ENCODE data around the gene BPIFA3. TPM values are rescaled to one million over a fixed set of nuclear protein-coding genes. Genes with fewer than 3 reads are reported as not detected.

Gene BPIFA3
- total RNA-seq, 2 donors from 2014 or later = not detected

GRCh38 chr20:33191955-33192354 lies 25.2 kb upstream of the BPIFA3 start:
- H3K36me3 Mint-ChIP-seq (ENCODE audit: low read depth) = no peaks in the 10 kb centered on the region
- H3K27ac Mint-ChIP-seq = no peak overlapping the region
- H3K4me3 Mint-ChIP-seq = no peak overlapping the region
- no peak for ATAC-seq (replicated peaks)
- no peaks in the 10 kb centered on the region for H3K9me3 Mint-ChIP-seq
- no peaks in the 10 kb centered on the region for H3K4me1 Mint-ChIP-seq
- peaks cover 13% of the 10 kb centered on the region for H3K27me3 Mint-ChIP-seq

GRCh38 chr20:33192912-33193501 lies 24.1 kb upstream of the BPIFA3 start:
- H3K4me3 Mint-ChIP-seq = no peak overlapping the region
- H3K27me3 Mint-ChIP-seq = peaks cover 13% of the 10 kb centered on the region
- no peaks in the 10 kb centered on the region for H3K9me3 Mint-ChIP-seq
- no peaks in the 10 kb centered on the region for H3K4me1 Mint-ChIP-seq
- ATAC-seq (replicated peaks) = no peak
- no peak overlapping the region for H3K27ac Mint-ChIP-seq
- H3K36me3 Mint-ChIP-seq (ENCODE audit: low read depth) = no peaks in the 10 kb centered on the region

GRCh38 chr20:33199026-33199425 lies 18.1 kb upstream of the BPIFA3 start:
- Mint-ChIP-seq H3K4me3 (no peak overlapping the region), H3K27ac (no peak overlapping the region), H3K36me3 (ENCODE audit: low read depth) (no peaks in the 10 kb centered on the region), H3K4me1 (no peaks in the 10 kb centered on the region), H3K9me3 (no peaks in the 10 kb centered on the region), H3K27me3 (peaks cover 19% of the 10 kb centered on the region)
- no peak for ATAC-seq (replicated peaks)

GRCh38 chr20:33202451-33202850 lies 14.7 kb upstream of the BPIFA3 start:
- Mint-ChIP-seq H3K9me3 (no peaks in the 10 kb centered on the region), H3K27ac (no peak overlapping the region), H3K4me1 (no peaks in the 10 kb centered on the region), H3K36me3 (ENCODE audit: low read depth) (no peaks in the 10 kb centered on the region), H3K4me3 (no peak overlapping the region), H3K27me3 (peaks cover 25% of the 10 kb centered on the region)
- no peak for ATAC-seq (replicated peaks)

GRCh38 chr20:33203444-33203843 lies 13.7 kb upstream of the BPIFA3 start:
- no peaks in the 10 kb centered on the region for H3K36me3 Mint-ChIP-seq (ENCODE audit: low read depth)
- peaks cover 30% of the 10 kb centered on the region for H3K27me3 Mint-ChIP-seq
- no peak overlapping the region for H3K4me3 Mint-ChIP-seq
- ATAC-seq (replicated peaks) = no peak
- H3K9me3 Mint-ChIP-seq = no peaks in the 10 kb centered on the region
- no peaks in the 10 kb centered on the region for H3K4me1 Mint-ChIP-seq
- H3K27ac Mint-ChIP-seq = no peak overlapping the region

- ATAC-seq (replicated peaks) = no peak
- H3K27ac Mint-ChIP-seq = no peak overlapping the region
Measured at GRCh38 chr20:33209789-33210188, 7.4 kb upstream of the BPIFA3 start.

GRCh38 chr20:33210371-33210770 lies 6.8 kb upstream of the BPIFA3 start:
- Mint-ChIP-seq H3K27ac (no peak overlapping the region), H3K36me3 (ENCODE audit: low read depth) (no peaks in the 10 kb centered on the region), H3K4me3 (no peak overlapping the region), H3K9me3 (peaks cover 5% of the 10 kb centered on the region), H3K4me1 (peaks cover 4% of the 10 kb centered on the region), H3K27me3 (peaks cover 45% of the 10 kb centered on the region)
- no peak for ATAC-seq (replicated peaks)

More at GRCh38 chr20:33209789-33210188, 7.4 kb upstream of the BPIFA3 start:
- peaks cover 5% of the 10 kb centered on the region for H3K9me3 Mint-ChIP-seq
- H3K36me3 Mint-ChIP-seq (ENCODE audit: low read depth) = no peaks in the 10 kb centered on the region
- peaks cover 44% of the 10 kb centered on the region for H3K27me3 Mint-ChIP-seq
- H3K4me1 Mint-ChIP-seq = peaks cover 4% of the 10 kb centered on the region
- H3K4me3 Mint-ChIP-seq = no peak overlapping the region

GRCh38 chr20:33211817-33212424 lies 5.2 kb upstream of the BPIFA3 start:
- no peak overlapping the region for H3K4me3 Mint-ChIP-seq
- peaks cover 51% of the 10 kb centered on the region for H3K27me3 Mint-ChIP-seq
- H3K9me3 Mint-ChIP-seq = peaks cover 5% of the 10 kb centered on the region
- peak; percentile 46 for ATAC-seq (replicated peaks)
- no peak overlapping the region for H3K27ac Mint-ChIP-seq
- peaks cover 4% of the 10 kb centered on the region for H3K4me1 Mint-ChIP-seq
- H3K36me3 Mint-ChIP-seq (ENCODE audit: low read depth) = no peaks in the 10 kb centered on the region

GRCh38 chr20:33224399-33224798 lies 7.2 kb downstream of the BPIFA3 start:
- Mint-ChIP-seq H3K4me3 (no peak overlapping the region), H3K27ac (no peak overlapping the region), H3K4me1 (no peaks in the 10 kb centered on the region), H3K27me3 (peaks cover 28% of the 10 kb centered on the region), H3K9me3 (no peaks in the 10 kb centered on the region), H3K36me3 (ENCODE audit: low read depth) (no peaks in the 10 kb centered on the region)
- no peak for ATAC-seq (replicated peaks)

GRCh38 chr20:33229843-33230242 lies 12.7 kb downstream of the BPIFA3 start:
- no peaks in the 10 kb centered on the region for H3K4me1 Mint-ChIP-seq
- no peaks in the 10 kb centered on the region for H3K9me3 Mint-ChIP-seq
- H3K36me3 Mint-ChIP-seq (ENCODE audit: low read depth) = no peaks in the 10 kb centered on the region
- no peak for ATAC-seq (replicated peaks)
- H3K4me3 Mint-ChIP-seq = no peak overlapping the region
- peaks cover 27% of the 10 kb centered on the region for H3K27me3 Mint-ChIP-seq
- H3K27ac Mint-ChIP-seq = no peak overlapping the region

- Mint-ChIP-seq H3K27me3 (peaks cover 16% of the 10 kb centered on the region), H3K4me1 (no peaks in the 10 kb centered on the region)
- no peak for ATAC-seq (replicated peaks)
Measured at GRCh38 chr20:33231237-33231636, 14.1 kb downstream of the BPIFA3 start.

GRCh38 chr20:33232486-33233072 lies 15.4 kb downstream of the BPIFA3 start:
- Mint-ChIP-seq H3K4me1 (no peaks in the 10 kb centered on the region), H3K9me3 (no peaks in the 10 kb centered on the region), H3K36me3 (ENCODE audit: low read depth) (no peaks in the 10 kb centered on the region), H3K27ac (no peak overlapping the region), H3K4me3 (no peak overlapping the region), H3K27me3 (peaks cover 8% of the 10 kb centered on the region)
- no peak for ATAC-seq (replicated peaks)

More at GRCh38 chr20:33231237-33231636, 14.1 kb downstream of the BPIFA3 start:
- no peaks in the 10 kb centered on the region for H3K9me3 Mint-ChIP-seq
- H3K4me3 Mint-ChIP-seq = no peak overlapping the region
- no peak overlapping the region for H3K27ac Mint-ChIP-seq
- no peaks in the 10 kb centered on the region for H3K36me3 Mint-ChIP-seq (ENCODE audit: low read depth)

- Mint-ChIP-seq H3K36me3 (ENCODE audit: low read depth) (no peaks in the 10 kb centered on the region), H3K4me1 (no peaks in the 10 kb centered on the region), H3K27me3 (peaks cover 8% of the 10 kb centered on the region), H3K27ac (no peak overlapping the region), H3K4me3 (no peak overlapping the region), H3K9me3 (no peaks in the 10 kb centered on the region)
- ATAC-seq (replicated peaks) = no peak
Measured at GRCh38 chr20:33233129-33233774, 16.1 kb downstream of the BPIFA3 start.

- Mint-ChIP-seq H3K4me3 (no peak overlapping the region), H3K27ac (no peak overlapping the region), H3K4me1 (no peaks in the 10 kb centered on the region), H3K9me3 (no peaks in the 10 kb centered on the region), H3K36me3 (ENCODE audit: low read depth) (no peaks in the 10 kb centered on the region), H3K27me3 (peaks cover 12% of the 10 kb centered on the region)
- ATAC-seq (replicated peaks) = no peak
Measured at GRCh38 chr20:33234050-33234449, 16.9 kb downstream of the BPIFA3 start.

- Mint-ChIP-seq H3K36me3 (ENCODE audit: low read depth) (no peaks in the 10 kb centered on the region), H3K4me1 (no peaks in the 10 kb centered on the region), H3K27ac (no peak within 1 kb of the TSS), H3K27me3 (peaks cover 18% of the 10 kb centered on the region), H3K9me3 (no peaks in the 10 kb centered on the region), H3K4me3 (no peak within 1 kb of the TSS)
- ATAC-seq (replicated peaks) = no peak
Measured at GRCh38 chr20:33235696-33236095, 18.5 kb downstream of the BPIFA3 start, which contains the start of gene BPIFA1. Gene BPIFA1 (plus strand): TSS chr20:33235996. CDS start chr20:33237712, 1,716 bp downstream.
